ENCODE data around the gene SDC3. TPM values are rescaled to one million over a fixed set of nuclear protein-coding genes. Genes with fewer than 3 reads are reported as not detected.

The SDC3 gene
- total RNA-seq, 1 donor from 2014 or later = 0.71 TPM

- TF ChIP-seq CTCF (IDR thresholded peaks at IDR 0.05) = no peak
- no peak overlapping the region for H3K27ac Mint-ChIP-seq
- intact Hi-C loops (cut with micrococcal nuclease) = no loop called here
- CTCF ChIA-PET = interaction anchor here (1.4 to 1.5 kb wide), 2 partner anchors 11 to 132 kb away, joined by 4 to 5 read pairs; no protein-coding TSS in a partner anchor
- H3K36me3 Mint-ChIP-seq (ENCODE audit: low read depth) = peaks cover 69% of the 10 kb centered on the region
- ATAC-seq (ENCODE audit: low read depth) (no peak), DNase-seq (no peak)
- H3K9me3 Mint-ChIP-seq = no peaks in the 10 kb centered on the region
- H3K4me3 Mint-ChIP-seq = no peak overlapping the region
- H3K27me3 Mint-ChIP-seq = no peaks in the 10 kb centered on the region
- POLR2A ChIA-PET = no interaction called here
- peaks cover 20% of the 10 kb centered on the region for H3K4me1 Mint-ChIP-seq
Measured at GRCh38 chr1:30933874-30934252, 25.3 kb upstream of the SDC3 start.

- POLR2A ChIA-PET = no interaction called here
- Mint-ChIP-seq H3K27me3 (no peaks in the 10 kb centered on the region), H3K36me3 (ENCODE audit: low read depth) (peaks cover 47% of the 10 kb centered on the region), H3K4me3 (no peak overlapping the region), H3K9me3 (no peaks in the 10 kb centered on the region), H3K27ac (no peak overlapping the region), H3K4me1 (peaks cover 14% of the 10 kb centered on the region)
- no peak for ATAC-seq (ENCODE audit: low read depth)
- intact Hi-C loops (cut with micrococcal nuclease) = no loop called here
- DNase-seq = no peak
- no peak for TF ChIP-seq CTCF (IDR thresholded peaks at IDR 0.05)
- CTCF ChIA-PET = interaction anchor here (0.7 to 4.6 kb wide), 2 partner anchors 127 to 187 kb away, joined by 3 to 70 read pairs; no protein-coding TSS in a partner anchor
Measured at GRCh38 chr1:30930631-30931173, 22.1 kb upstream of the SDC3 start.

- H3K27ac Mint-ChIP-seq = no peak overlapping the region
- CTCF ChIA-PET = interaction anchor here (1.2 to 4.6 kb wide), 4 partner anchors 11 to 1694 kb away, joined by 3 to 70 read pairs (median 4); partner anchors contain the start of gene PTPRU
- intact Hi-C loops (cut with micrococcal nuclease) = loop anchor here (1.0 to 5.0 kb wide), 4 partner anchors 129 to 211 kb away; no protein-coding TSS in a partner anchor
Measured at GRCh38 chr1:30929944-30930525, 21.5 kb upstream of the SDC3 start.

GRCh38 chr1:30929135-30929889 lies 20.8 kb upstream of the SDC3 start:
- H3K9me3 Mint-ChIP-seq = no peaks in the 10 kb centered on the region
- DNase-seq = no peak
- ChIA-PET CTCF (interaction anchor here (0.8 to 4.6 kb wide), 12 partner anchors 10 to 1693 kb away, joined by 3 to 70 read pairs (median 4); partner anchors contain the start of gene PTPRU), POLR2A (no interaction called here)
- no peak overlapping the region for H3K4me3 Mint-ChIP-seq
- H3K4me1 Mint-ChIP-seq = peaks cover 14% of the 10 kb centered on the region
- ATAC-seq (ENCODE audit: low read depth) = peak; percentile 56
- peak; percentile 76 for TF ChIP-seq CTCF (IDR thresholded peaks at IDR 0.05)
- no peak overlapping the region for H3K27ac Mint-ChIP-seq
- H3K27me3 Mint-ChIP-seq = no peaks in the 10 kb centered on the region
- peaks cover 34% of the 10 kb centered on the region for H3K36me3 Mint-ChIP-seq (ENCODE audit: low read depth)
- intact Hi-C loops (cut with micrococcal nuclease) = loop anchor here (1.0 to 5.0 kb wide), 4 partner anchors 128 to 210 kb away; no protein-coding TSS in a partner anchor

More at GRCh38 chr1:30929944-30930525, 21.5 kb upstream of the SDC3 start:
- ATAC-seq (ENCODE audit: low read depth) (no peak), DNase-seq (no peak)
- Mint-ChIP-seq H3K4me1 (peaks cover 14% of the 10 kb centered on the region), H3K4me3 (no peak overlapping the region), H3K36me3 (ENCODE audit: low read depth) (peaks cover 41% of the 10 kb centered on the region), H3K27me3 (no peaks in the 10 kb centered on the region), H3K9me3 (no peaks in the 10 kb centered on the region)
- POLR2A ChIA-PET = no interaction called here
- TF ChIP-seq CTCF (IDR thresholded peaks at IDR 0.05) = no peak

GRCh38 chr1:30928789-30929134 lies 20.2 kb upstream of the SDC3 start:
- ChIA-PET POLR2A (no interaction called here), CTCF (interaction anchor here (0.8 to 4.6 kb wide), 11 partner anchors 9 to 210 kb away, joined by 3 to 70 read pairs (median 4); no protein-coding TSS in a partner anchor)
- ATAC-seq (ENCODE audit: low read depth) (no peak), DNase-seq (no peak)
- Mint-ChIP-seq H3K27me3 (no peaks in the 10 kb centered on the region), H3K4me3 (no peak overlapping the region), H3K27ac (no peak overlapping the region), H3K36me3 (ENCODE audit: low read depth) (peaks cover 29% of the 10 kb centered on the region), H3K4me1 (peaks cover 10% of the 10 kb centered on the region), H3K9me3 (no peaks in the 10 kb centered on the region)
- intact Hi-C loops (cut with micrococcal nuclease) = loop anchor here (1.0 to 5.0 kb wide), 4 partner anchors 127 to 209 kb away; no protein-coding TSS in a partner anchor
- no peak for TF ChIP-seq CTCF (IDR thresholded peaks at IDR 0.05)

Data from activated B cell treated with CpG ODN at 0.5 μM for 24 hours (primary cell).